Pancreas (tissue), 10 donors: ENCODE measurements around the gene CCDC13. TPM values are rescaled to one million over a fixed set of nuclear protein-coding genes. Genes with fewer than 3 reads are reported as not detected.

ENCODE experiments used
- ATAC-seq, 4 donors: fragments of 200-7000 bp; cut with Tn5 transposase; one replicate each; pipeline versions ENCODE4 v1.8.0 to v1.9.1; 2020; ENCODE audit warnings: mild to moderate bottlenecking in 4 of 4, moderate library complexity in 4 of 4
- DNase-seq, 6 donors: peaks; one replicate each; pipeline ENCODE4 v3.0.0-alpha.2; 2020
- FAIRE-seq: peaks from 2 replicates; lab custom pipeline; 2012; peaks lifted over from hg19 to GRCh38; lab: Jason Lieb, UNC
- H3K27ac ChIP-seq, 4 donors: fragments of 200-600 bp; sonication (generic); 1 replicate in 3 of 4; 2 replicates in 1 of 4; pipeline versions ENCODE4 v1.5.0 to v1.8.0; 2020
- H3K27me3 ChIP-seq, 4 donors: fragments of 200-600 bp; one replicate each; pipeline ENCODE4 v1.8.0; 2021
- H3K36me3 ChIP-seq, 3 donors: fragments of 200-600 bp; sonication (generic) in 1 of 3; one replicate each; pipeline versions ENCODE4 v1.5.0 to v1.8.0; 2020 to 2021
- H3K4me1 ChIP-seq, 3 donors: fragments of 200-600 bp; one replicate each; pipeline ENCODE4 v1.8.0; 2021
- H3K4me3 ChIP-seq, 4 donors: fragments of 200-600 bp; sonication (generic) in 2 of 4; one replicate each; pipeline versions ENCODE4 v1.5.0 to v1.8.0; 2020 to 2021
- H3K9me3 ChIP-seq, 4 donors: fragments of 200-600 bp; one replicate each; pipeline ENCODE4 v1.8.0; 2021
- CTCF ChIP-seq, 4 donors: fragments of 200-600 bp; sonication (generic) in 3 of 4; IDR thresholded peaks; one replicate each; pipeline versions ENCODE4 v1.5.0 to v1.8.0; 2021; ENCODE audit warnings: antibody characterized with exemption in 4 of 4
- WGBS, 2 donors: extraction: QIAGEN DNeasy Blood & Tissue Kit; methylation state at CpG; one replicate each; pipeline ENCODE4 v1.1.7; 2013; 5-methylcytosine and 5-hydroxymethylcytosine counted together
- intact Hi-C, 3 donors: fragments of 100-400 bp; cut with DNase I; formaldehyde crosslinking; loops; one replicate each; pipeline versions ENCODE4 v1.11.1 to v1.14.2; 2022
- polyA plus RNA-seq, 2 donors: library from polyadenylated mRNA; stranded (reverse); fragments of 200-250 nt; gene quantifications; one replicate each; pipeline ENCODE4 v1.2.3, GENCODE V29; 2013
- total RNA-seq, 6 donors: library from RNA; stranded (reverse); fragmentation: NEBNext Ultra II Directional in 4 of 6; extraction: Animal tissue kit (Norgen Biotek cat#: 25700) in 4 of 6; gene quantifications; one replicate each; pipeline versions ENCODE4 v1.2.1 to v1.2.4, GENCODE V29; 2021 to 2023
- donor health status: healthy with polysubstance abuse.
- donor health status: DM: no; HTN: no; CAD: no; lungs with moderate emphysema.
- donor health status: DM: no; HTN: no; CAD: no.
- donor health status: control.
- donor health status: control.
- donor health status: Bipolar disorder and iron deficiency.
- donor health status: DM: yes; HTN: yes; CAD: no.
- donor health status: DM: no; HTN: no; CAD: no.
- donor health status: DM: no; HTN: no; CAD: no.
- donor health status: DM: yes; HTN: yes; CAD: no.

Gene CCDC13
- total and polyA plus RNA-seq, 8 donors = 0.18 to 1.3 (median 0.70) TPM

GRCh38 chr3:42755681-42756578, 17.1 kb downstream of the CCDC13 start:
- WGBS, 2 donors = 74 to 83% methylated on average over 5 of the region's 5 CpGs
- TF ChIP-seq CTCF (IDR thresholded peaks at IDR 0.05) = no peak
- Histone ChIP-seq H3K4me3 (no peak overlapping the region), H3K9me3 (no peaks in the 10 kb centered on the region), H3K36me3 (no peaks in the 10 kb centered on the region), H3K27me3 (no peaks in the 10 kb centered on the region), H3K4me1 (no peaks in the 10 kb centered on the region), H3K27ac (no peak overlapping the region)
- ATAC-seq = peak in 3 of 4 donors; percentile 29 to 56 (median 43)
- intact Hi-C loops = no loop called here
- FAIRE-seq = no peak
- no peak for DNase-seq

- H3K36me3 ChIP-seq = no peaks in the 10 kb centered on the region
- no peak overlapping the region for H3K4me3 ChIP-seq
- no peaks in the 10 kb centered on the region for H3K27me3 ChIP-seq
- TF ChIP-seq CTCF (IDR thresholded peaks at IDR 0.05) = no peak
- DNase-seq (no peak), FAIRE-seq (no peak), ATAC-seq (no peak)
- intact Hi-C loops = no loop called here
- no peaks in the 10 kb centered on the region for H3K9me3 ChIP-seq
- no peaks in the 10 kb centered on the region for H3K4me1 ChIP-seq
- H3K27ac ChIP-seq = no peak overlapping the region
- 90 to 96% methylated on average over 3 of the region's 3 CpGs for WGBS, 2 donors
Measured at GRCh38 chr3:42753757-42754156, 19.3 kb downstream of the CCDC13 start.

- FAIRE-seq = no peak
- 71 to 73% methylated on average over 4 of the region's 4 CpGs for WGBS, 2 donors
- ATAC-seq = no peak
- no peak for DNase-seq
- no peak overlapping the region for H3K4me3 ChIP-seq
- intact Hi-C loops = no loop called here
- no peaks in the 10 kb centered on the region for H3K9me3 ChIP-seq
- TF ChIP-seq CTCF (IDR thresholded peaks at IDR 0.05) = no peak
- H3K36me3 ChIP-seq = no peaks in the 10 kb centered on the region
- H3K27me3 ChIP-seq = no peaks in the 10 kb centered on the region
- H3K27ac ChIP-seq = no peak overlapping the region
- H3K4me1 ChIP-seq = no peaks in the 10 kb centered on the region
Measured at GRCh38 chr3:42752961-42753360, 20.1 kb downstream of the CCDC13 start.

GRCh38 chr3:42752441-42752840, 20.6 kb downstream of the CCDC13 start:
- intact Hi-C loops = no loop called here
- H3K4me3 ChIP-seq = no peak overlapping the region
- no peaks in the 10 kb centered on the region for H3K27me3 ChIP-seq
- DNase-seq (no peak), FAIRE-seq (no peak), ATAC-seq (no peak)
- no peaks in the 10 kb centered on the region for H3K36me3 ChIP-seq
- no peaks in the 10 kb centered on the region for H3K4me1 ChIP-seq
- WGBS, 2 donors = 94 to 97% methylated on average over 9 of the region's 9 CpGs
- no peak overlapping the region for H3K27ac ChIP-seq
- no peaks in the 10 kb centered on the region for H3K9me3 ChIP-seq
- no peak for TF ChIP-seq CTCF (IDR thresholded peaks at IDR 0.05)

- Histone ChIP-seq H3K36me3 (no peaks in the 10 kb centered on the region), H3K4me3 (no peak overlapping the region), H3K27ac (no peak overlapping the region), H3K27me3 (no peaks in the 10 kb centered on the region), H3K4me1 (peaks cover 0 to 6% (median 0%) of the 10 kb centered on the region in 3 donors), H3K9me3 (no peaks in the 10 kb centered on the region)
- 73 to 81% methylated on average over 9 of the region's 9 CpGs for WGBS, 2 donors
- intact Hi-C loops = no loop called here
- no peak for FAIRE-seq
- ATAC-seq = no peak
- TF ChIP-seq CTCF (IDR thresholded peaks at IDR 0.05) = no peak
- DNase-seq = no peak
Measured at GRCh38 chr3:42751609-42752008, 21.4 kb downstream of the CCDC13 start.
